WTC11 (cell line): ENCODE measurements around the gene HAUS8. TPM values are rescaled to one million over a fixed set of nuclear protein-coding genes. Genes with fewer than 3 reads are reported as not detected.
"Not testable (repeated sequence)": the region's sequence is repeated elsewhere in the genome, so short reads cannot be mapped to it uniquely, and the experiment has no call there.

Experiments
- ATAC-seq: fragments of 200-7000 bp; cut with Tn5 transposase; 2 replicates; pipeline ENCODE4 v1.10.0; 2021; ENCODE audit warnings: mild to moderate bottlenecking, moderate library complexity
- CTCF ChIA-PET: fragments of 300-600 bp; sonication (Branson Sonifier 250); formaldehyde crosslinking; loops from one replicate; lab custom pipeline; 2021; ENCODE audit warnings: antibody characterized with exemption; lab: Charles Lee
- POLR2A ChIA-PET: fragments of 350-600 bp; sonication (Branson Sonifier 250); formaldehyde crosslinking; loops from one replicate; lab custom pipeline; 2021; ENCODE audit warnings: antibody characterized with exemption; lab: Charles Lee
- DNase-seq: peaks from one replicate; pipeline ENCODE4 v3.0.0; 2021; ENCODE audit warnings: low spot score
- H3K27ac Mint-ChIP-seq: 2 replicates; pipeline ENCODE4 v1.8.0; 2021; ENCODE audit warnings: mixed read lengths
- H3K27me3 Mint-ChIP-seq: 2 replicates; pipeline ENCODE4 v1.8.0; 2021; ENCODE audit warnings: low read depth, mild to moderate bottlenecking, moderate library complexity, mixed read lengths
- H3K36me3 Mint-ChIP-seq: 2 replicates; pipeline ENCODE4 v1.8.0; 2021; ENCODE audit warnings: mixed read lengths
- H3K4me1 Mint-ChIP-seq: 2 replicates; pipeline ENCODE4 v1.8.0; 2022; ENCODE audit warnings: mixed read lengths
- H3K4me3 Mint-ChIP-seq: 2 replicates; pipeline ENCODE4 v1.8.0; 2021; ENCODE audit warnings: mild to moderate bottlenecking, moderate library complexity, mixed read lengths
- H3K9me3 Mint-ChIP-seq: 2 replicates; pipeline ENCODE4 v1.8.0; 2021; ENCODE audit warnings: mixed read lengths
- AR ChIP-seq: fragments of 250-450 bp; sonication (Bioruptor Pico); IDR thresholded peaks from 2 replicates; pipeline ENCODE4 v1.9.0; 2021; ENCODE audit warnings: mild to moderate bottlenecking
- ESRRA ChIP-seq: sonication (generic); formaldehyde crosslinking; IDR thresholded peaks from 2 replicates; pipeline ENCODE4 v1.8.1; 2022; ENCODE audit warnings: mild to moderate bottlenecking, missing genetic modification reagents, borderline replicate concordance
- ETV6 ChIP-seq: sonication (generic); formaldehyde crosslinking; IDR thresholded peaks from 2 replicates; pipeline ENCODE4 v1.8.1; 2022; ENCODE audit warnings: mild to moderate bottlenecking, missing genetic modification reagents
- FOXP4 ChIP-seq: sonication (generic); formaldehyde crosslinking; IDR thresholded peaks from 2 replicates; pipeline ENCODE4 v1.8.0; 2022; ENCODE audit warnings: mild to moderate bottlenecking, missing genetic modification reagents
- GABPB1 ChIP-seq: sonication (generic); formaldehyde crosslinking; IDR thresholded peaks from 2 replicates; pipeline ENCODE4 v1.8.1; 2023; ENCODE audit warnings: mild to moderate bottlenecking, missing genetic modification reagents
- HMGA2 ChIP-seq: fragments of 250-450 bp; sonication (Bioruptor Pico); IDR thresholded peaks from 2 replicates; pipeline ENCODE4 v1.4.0; 2021; ENCODE audit warnings: mild to moderate bottlenecking, moderate library complexity
- IRF1 ChIP-seq: sonication (generic); formaldehyde crosslinking; IDR thresholded peaks from 2 replicates; pipeline ENCODE4 v1.8.0; 2023; ENCODE audit warnings: missing genetic modification reagents
- KAT7 ChIP-seq: sonication (generic); formaldehyde crosslinking; IDR thresholded peaks from 2 replicates; pipeline ENCODE4 v1.8.1; 2023; ENCODE audit warnings: missing genetic modification reagents, mild to moderate bottlenecking, borderline replicate concordance
- MAX ChIP-seq: sonication (generic); formaldehyde crosslinking; IDR thresholded peaks from 2 replicates; pipeline ENCODE4 v1.8.0; 2022; ENCODE audit warnings: mild to moderate bottlenecking, missing genetic modification reagents
- MLX ChIP-seq: sonication (generic); formaldehyde crosslinking; IDR thresholded peaks from 2 replicates; pipeline ENCODE4 v1.8.1; 2023; ENCODE audit warnings: mild to moderate bottlenecking, missing genetic modification reagents, moderate library complexity
- MXD4 ChIP-seq: fragments of 250-450 bp; sonication (Bioruptor Pico); IDR thresholded peaks from 2 replicates; pipeline ENCODE4 v1.8.0; 2021; ENCODE audit warnings: mild to moderate bottlenecking, moderate library complexity, borderline replicate concordance
- NFE2L1 ChIP-seq: sonication (generic); formaldehyde crosslinking; IDR thresholded peaks from 2 replicates; pipeline ENCODE4 v1.8.1; 2023; ENCODE audit warnings: missing genetic modification reagents
- NR2C2 ChIP-seq: sonication (generic); formaldehyde crosslinking; IDR thresholded peaks from 2 replicates; pipeline ENCODE4 v1.8.0; 2022; ENCODE audit warnings: mild to moderate bottlenecking, missing genetic modification reagents
- TEAD1 ChIP-seq: sonication (generic); formaldehyde crosslinking; IDR thresholded peaks from 2 replicates; pipeline ENCODE4 v1.8.0; 2022; ENCODE audit warnings: mild to moderate bottlenecking, missing genetic modification reagents
- TP53 ChIP-seq: sonication (generic); formaldehyde crosslinking; IDR thresholded peaks from 2 replicates; pipeline ENCODE4 v1.8.1; 2023; ENCODE audit warnings: mild to moderate bottlenecking, missing genetic modification reagents
- ZBTB43 ChIP-seq: sonication (generic); formaldehyde crosslinking; IDR thresholded peaks from 2 replicates; pipeline ENCODE4 v1.8.1; 2023; ENCODE audit warnings: mild to moderate bottlenecking, missing genetic modification reagents
- ZMAT4 ChIP-seq: fragments of 250-450 bp; sonication (Bioruptor Pico); IDR thresholded peaks from 2 replicates; pipeline ENCODE4 v1.9.0; 2021; ENCODE audit warnings: mild to moderate bottlenecking
- ZNF121 ChIP-seq: sonication (generic); formaldehyde crosslinking; IDR thresholded peaks from 2 replicates; pipeline ENCODE4 v1.8.0; 2023; ENCODE audit warnings: missing genetic modification reagents
- ZNF138 ChIP-seq: sonication (generic); formaldehyde crosslinking; conservative IDR thresholded peaks from 2 replicates; pipeline ENCODE4 v1.8.1; 2022; ENCODE audit warnings: mild to moderate bottlenecking, moderate library complexity, missing genetic modification reagents
- ZNF416 ChIP-seq: fragments of 250-450 bp; sonication (Bioruptor Pico); IDR thresholded peaks from 2 replicates; pipeline ENCODE4 v1.9.0; 2021; ENCODE audit warnings: mild to moderate bottlenecking, inconsistent platforms
- ZNF423 ChIP-seq: fragments of 250-450 bp; sonication (Bioruptor Pico); IDR thresholded peaks from 2 replicates; pipeline ENCODE4 v2.1.2; 2022; ENCODE audit warnings: mild to moderate bottlenecking, moderate library complexity
- ZNF671 ChIP-seq: fragments of 250-450 bp; sonication (Bioruptor Pico); IDR thresholded peaks from 2 replicates; pipeline ENCODE4 v1.8.0; 2021; ENCODE audit warnings: mild to moderate bottlenecking
- total RNA-seq: library from RNA; stranded (reverse); gene quantifications from 3 replicates; pipeline ENCODE4 v1.2.3, GENCODE V29; 2021

Gene HAUS8
- total RNA-seq, 1 experiment from 2014 or later = 29.7 TPM

- POLR2A ChIA-PET = no interaction called here
- no peaks in the 10 kb centered on the region; the same call in 1 of the 2 replicates for H3K4me1 Mint-ChIP-seq
- CTCF ChIA-PET = no interaction called here
- H3K36me3 Mint-ChIP-seq = peaks cover 27% of the 10 kb centered on the region
- no peak overlapping the region for H3K27ac Mint-ChIP-seq
- peaks cover 42% of the 10 kb centered on the region for H3K9me3 Mint-ChIP-seq
- TF ChIP-seq KAT7 (CRISPR knock-in tag) (no peak), ZNF416 (CRISPR knock-in tag) (no peak), NR2C2 (CRISPR knock-in tag) (no peak), ESRRA (CRISPR knock-in tag) (no peak), MAX (CRISPR knock-in tag) (no peak), ZBTB43 (CRISPR knock-in tag) (no peak), FOXP4 (no peak), TP53 (no peak), ZNF138 (CRISPR knock-in tag) (no peak), HMGA2 (no peak)
- DNase-seq (no peak), ATAC-seq (no peak)
- no peak overlapping the region for H3K4me3 Mint-ChIP-seq
- peaks cover 23% of the 10 kb centered on the region for H3K27me3 Mint-ChIP-seq
Measured at GRCh38 chr19:17020385-17020784, 54.9 kb downstream of the HAUS8 start.

- TF ChIP-seq ZNF121 (CRISPR knock-in tag) = peak; percentile 45; the same call in 1 of the 2 replicates
- TF ChIP-seq, all 79 proteins: peak for 1; not testable (repeated sequence) for 78
- H3K4me1 Mint-ChIP-seq = not testable (repeated sequence)
Measured at GRCh38 chr19:17014212-17014861, 60.9 kb downstream of the HAUS8 start.

GRCh38 chr19:17011485-17011884 is 63.8 kb downstream of the HAUS8 start:
- H3K27ac Mint-ChIP-seq = no peak overlapping the region
- POLR2A ChIA-PET = no interaction called here

More at GRCh38 chr19:17014212-17014861, 60.9 kb downstream of the HAUS8 start:
- H3K36me3 Mint-ChIP-seq, POLR2A ChIA-PET, DNase-seq, H3K27ac Mint-ChIP-seq, H3K4me3 Mint-ChIP-seq, ATAC-seq, H3K27me3 Mint-ChIP-seq: not testable (repeated sequence)
- peaks cover 17% of the 10 kb centered on the region for H3K9me3 Mint-ChIP-seq
- CTCF ChIA-PET = interaction anchor here (1.4 kb wide), 1 partner anchor 38 kb away, joined by 4 read pairs; no protein-coding TSS in a partner anchor

GRCh38 chr19:17006579-17006978 is 68.7 kb downstream of the HAUS8 start:
- Mint-ChIP-seq H3K36me3 (peaks cover 6% of the 10 kb centered on the region; the same call in 1 of the 2 replicates), H3K4me3 (no peak overlapping the region), H3K27ac (no peak overlapping the region), H3K27me3 (no peaks in the 10 kb centered on the region), H3K4me1 (no peaks in the 10 kb centered on the region; the same call in 1 of the 2 replicates), H3K9me3 (0 out of 2 replicates have a peak, but pooled peaks cover 4% of the 10 kb centered on the region)
- POLR2A ChIA-PET = no interaction called here
- ATAC-seq (no peak), DNase-seq (no peak)
- CTCF ChIA-PET = interaction anchor here (0.7 kb wide), 1 partner anchor 46 kb away, joined by 3 read pairs; no protein-coding TSS in a partner anchor
- no peak for TF ChIP-seq ZNF423 (CRISPR knock-in tag)
- TF ChIP-seq AR (CRISPR knock-in tag) = no peak
- no peak for TF ChIP-seq ZNF671 (CRISPR knock-in tag)
- TF ChIP-seq ETV6 (CRISPR knock-in tag) = no peak
- TF ChIP-seq MLX (CRISPR knock-in tag) = no peak
- TF ChIP-seq ZMAT4 = no peak
- TF ChIP-seq TEAD1 (CRISPR knock-in tag) = no peak
- no peak for TF ChIP-seq TP53
- no peak for TF ChIP-seq ZNF121 (CRISPR knock-in tag)
- TF ChIP-seq GABPB1 (CRISPR knock-in tag) = no peak
- no peak for TF ChIP-seq IRF1 (CRISPR knock-in tag)
- no peak for TF ChIP-seq NFE2L1

More at GRCh38 chr19:17011485-17011884, 63.8 kb downstream of the HAUS8 start:
- DNase-seq (no peak), ATAC-seq (no peak)
- H3K4me1 Mint-ChIP-seq = no peaks in the 10 kb centered on the region
- CTCF ChIA-PET = no interaction called here
- TF ChIP-seq MXD4 = no peak
- no peaks in the 10 kb centered on the region; the same call in 1 of the 2 replicates for H3K27me3 Mint-ChIP-seq
- no peak overlapping the region for H3K4me3 Mint-ChIP-seq
- peaks cover 6% of the 10 kb centered on the region; the same call in 1 of the 2 replicates for H3K36me3 Mint-ChIP-seq
- peaks cover 5% of the 10 kb centered on the region for H3K9me3 Mint-ChIP-seq
